T-helper 2 cell treated with Interferon-gamma antibody and Interleukin-4, amounts not matched to agents 100 ng/mL and 5 ng/mL, for 36 hours (primary cell): Measurements from ENCODE around the gene SUFU. TPM values are rescaled to one million over a fixed set of nuclear protein-coding genes. Genes with fewer than 3 reads are reported as not detected.

ENCODE experiments used
- intact Hi-C: fragments of 100-400 bp; cut with micrococcal nuclease; formaldehyde crosslinking; loops from one replicate; pipeline ENCODE4 v1.15.1; 2023
- total RNA-seq: library from RNA; stranded (reverse); gene quantifications from 2 replicates; pipeline ENCODE4 v1.2.3, GENCODE V29; 2022

The SUFU gene
- total RNA-seq, 1 donor from 2014 or later: 13.8 TPM

DNA sequence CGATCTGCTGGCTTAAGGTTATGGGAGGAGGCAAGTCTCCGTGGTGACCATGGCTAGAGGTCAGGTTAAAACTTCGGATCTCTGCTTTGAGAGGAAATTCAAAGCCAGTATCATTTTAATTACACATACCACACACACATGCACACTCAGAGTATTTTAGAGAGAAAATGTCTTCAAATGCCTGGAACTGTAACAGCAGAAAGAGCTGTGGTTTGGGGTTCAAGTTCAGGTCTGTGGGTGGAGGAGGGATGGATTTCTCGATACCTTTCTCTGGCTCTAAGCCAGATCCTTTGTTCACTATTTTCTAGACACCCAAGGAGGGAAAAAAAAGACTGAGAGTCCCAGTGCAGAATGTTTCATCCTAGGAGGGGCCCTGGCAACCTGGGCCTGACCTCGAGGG lies 177.9 kb downstream of the SUFU start:
- intact Hi-C loops: no loop called here

DNA sequence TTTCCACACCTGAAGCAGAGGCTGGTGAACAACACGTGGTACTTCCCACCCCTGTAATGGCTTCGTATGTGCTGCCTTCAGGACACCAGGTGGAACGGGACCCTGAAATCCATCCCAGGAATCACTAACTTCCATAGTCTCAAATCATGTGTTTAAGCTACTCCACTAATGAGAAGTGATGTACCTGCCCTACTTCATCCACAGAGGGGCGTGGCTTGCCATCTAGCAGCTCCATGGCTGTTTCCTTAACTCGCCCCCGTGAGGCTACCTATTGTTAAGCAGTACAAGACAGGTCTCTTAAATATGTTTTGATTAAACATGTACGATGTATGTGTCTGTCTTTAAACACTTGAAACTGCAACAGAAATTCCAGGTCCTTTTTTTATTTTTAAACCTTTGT lies 178.6 kb downstream of the SUFU start:
- intact Hi-C loops: no loop called here

DNA sequence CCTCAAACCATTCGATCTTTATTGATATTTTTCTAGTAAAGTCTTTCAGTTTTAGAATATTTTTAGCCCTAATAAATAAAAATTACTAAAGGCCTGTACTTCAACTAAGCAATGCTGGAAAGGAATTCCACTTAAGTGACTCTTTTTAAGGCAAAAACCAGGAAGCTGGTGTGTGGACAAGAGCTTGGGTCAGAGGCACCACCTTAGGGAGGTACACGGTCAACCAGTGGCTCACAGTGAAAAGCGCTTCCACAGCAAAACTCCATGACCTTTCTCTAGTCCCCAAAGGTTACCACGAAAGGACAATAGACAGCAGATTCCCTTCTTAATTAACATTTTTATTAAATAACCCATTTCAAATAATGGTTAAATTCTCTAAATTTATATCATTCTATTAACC lies 179.2 kb downstream of the SUFU start:
- intact Hi-C loops: no loop called here

Other genes with a start within 250 kb of the SUFU start
- gene NFKB2, start 108.3 kb upstream of the SUFU start, total RNA-seq: 111 and 112 TPM in 2 replicates
- gene PSD, start 85.2 kb upstream of the SUFU start, total RNA-seq: 1.4 and 1.6 TPM in 2 replicates
- 9.7 and 10.1 TPM in 2 replicates for gene FBXL15, start 83.1 kb upstream of the SUFU start, total RNA-seq
- 61.5 and 61.8 TPM in 2 replicates for gene CUEDC2, start 71.4 kb upstream of the SUFU start, total RNA-seq
- 0.18 and 0.30 TPM in 2 replicates for gene C10orf95, start 52.4 kb upstream of the SUFU start, total RNA-seq
- 77.1 and 78.7 TPM in 2 replicates for gene ACTR1A, start 1.3 kb upstream of the SUFU start, total RNA-seq
- gene TRIM8, start 140.5 kb downstream of the SUFU start, total RNA-seq: 53.7 and 54.4 TPM in 2 replicates
- gene ARL3, start 210.4 kb downstream of the SUFU start, total RNA-seq: 4.7 TPM in 2 replicates
- gene SFXN2, start 210.7 kb downstream of the SUFU start, total RNA-seq: 28.6 and 30.9 TPM in 2 replicates
- gene WBP1L, start 240.0 kb downstream of the SUFU start, total RNA-seq: 26.6 and 27.7 TPM in 2 replicates